ENCODE results near the gene RANBP3L. TPM values are rescaled to one million over a fixed set of nuclear protein-coding genes. Genes with fewer than 3 reads are reported as not detected.

Gene RANBP3L
- total RNA-seq, 1 donor from 2014 or later = 0.47 TPM

- intact Hi-C loops (cut with micrococcal nuclease) = no loop called here
Observed at GRCh38 chr5:36232533-36232932, 69.2 kb downstream of the RANBP3L start.

GRCh38 chr5:36230151-36230790 lies 71.4 kb downstream of the RANBP3L start:
- no peak for TF ChIP-seq CTCF (IDR thresholded peaks at IDR 0.05; ENCODE audit: borderline replicate concordance)
- peaks cover 36% of the 10 kb centered on the region for H3K4me1 ChIP-seq
- peaks cover 10% of the 10 kb centered on the region for H3K36me3 ChIP-seq
- intact Hi-C loops (cut with micrococcal nuclease) = no loop called here
- H3K27ac ChIP-seq (replicated peaks) = peak overlapping the region; percentile 9
- no peak for DNase-seq
- H3K27me3 ChIP-seq (ENCODE audit: low read depth) = no peaks in the 10 kb centered on the region
- no peak overlapping the region for H3K4me3 ChIP-seq
- no peaks in the 10 kb centered on the region for H3K9me3 ChIP-seq (replicated peaks)

More at GRCh38 chr5:36232533-36232932, 69.2 kb downstream of the RANBP3L start:
- H3K27me3 ChIP-seq (ENCODE audit: low read depth) = no peaks in the 10 kb centered on the region
- no peaks in the 10 kb centered on the region for H3K9me3 ChIP-seq (replicated peaks)
- no peak for TF ChIP-seq CTCF (IDR thresholded peaks at IDR 0.05; ENCODE audit: borderline replicate concordance)
- no peak overlapping the region for H3K4me3 ChIP-seq
- H3K36me3 ChIP-seq = no peaks in the 10 kb centered on the region
- H3K27ac ChIP-seq (replicated peaks) = no peak overlapping the region
- no peak for DNase-seq
- H3K4me1 ChIP-seq = peaks cover 48% of the 10 kb centered on the region

- Histone ChIP-seq H3K4me3 (no peak overlapping the region), H3K27me3 (ENCODE audit: low read depth) (no peaks in the 10 kb centered on the region), H3K27ac (replicated peaks) (no peak overlapping the region), H3K4me1 (peaks cover 33% of the 10 kb centered on the region), H3K36me3 (peaks cover 28% of the 10 kb centered on the region), H3K9me3 (replicated peaks) (no peaks in the 10 kb centered on the region)
- TF ChIP-seq CTCF (IDR thresholded peaks at IDR 0.05; ENCODE audit: borderline replicate concordance) = no peak
- no peak for DNase-seq
- intact Hi-C loops (cut with micrococcal nuclease) = no loop called here
Observed at GRCh38 chr5:36228505-36228904, 73.2 kb downstream of the RANBP3L start.

- H3K27me3 ChIP-seq (ENCODE audit: low read depth) = no peaks in the 10 kb centered on the region
- peaks cover 41% of the 10 kb centered on the region for H3K36me3 ChIP-seq
- H3K9me3 ChIP-seq (replicated peaks) = no peaks in the 10 kb centered on the region
- intact Hi-C loops (cut with micrococcal nuclease) = no loop called here
- H3K27ac ChIP-seq (replicated peaks) = no peak overlapping the region
- TF ChIP-seq CTCF (IDR thresholded peaks at IDR 0.05; ENCODE audit: borderline replicate concordance) = no peak
- no peak overlapping the region for H3K4me3 ChIP-seq
- H3K4me1 ChIP-seq = peaks cover 33% of the 10 kb centered on the region
- DNase-seq = no peak
Observed at GRCh38 chr5:36227046-36227445, 74.7 kb downstream of the RANBP3L start.

- intact Hi-C loops (cut with micrococcal nuclease) = no loop called here
- H3K9me3 ChIP-seq (replicated peaks) = no peaks in the 10 kb centered on the region
- DNase-seq = no peak
- peaks cover 84% of the 10 kb centered on the region for H3K36me3 ChIP-seq
- no peak overlapping the region for H3K27ac ChIP-seq (replicated peaks)
- H3K4me1 ChIP-seq = peaks cover under 1% of the 10 kb centered on the region
- no peak overlapping the region for H3K4me3 ChIP-seq
- H3K27me3 ChIP-seq (ENCODE audit: low read depth) = no peaks in the 10 kb centered on the region
- no peak for TF ChIP-seq CTCF (IDR thresholded peaks at IDR 0.05; ENCODE audit: borderline replicate concordance)
Observed at GRCh38 chr5:36222620-36223019, 79.1 kb downstream of the RANBP3L start.

Data from left ventricle myocardium inferior (tissue), 1 donor.